Stimulated activated CD8-positive, alpha-beta memory T cell treated with anti-CD3 and anti-CD28 coated beads, Interleukin-12 subunit alpha, Interleukin-12 subunit beta, amount 100 ng/mL, for 24 hours (primary cell): ENCODE data around the gene CLDN18.

Source experiments
- DNase-seq: peaks from one replicate; pipeline ENCODE4 v3.0.0-alpha.2; 2020; ENCODE audit errors: extremely low read depth

The CLDN18 gene

DNA sequence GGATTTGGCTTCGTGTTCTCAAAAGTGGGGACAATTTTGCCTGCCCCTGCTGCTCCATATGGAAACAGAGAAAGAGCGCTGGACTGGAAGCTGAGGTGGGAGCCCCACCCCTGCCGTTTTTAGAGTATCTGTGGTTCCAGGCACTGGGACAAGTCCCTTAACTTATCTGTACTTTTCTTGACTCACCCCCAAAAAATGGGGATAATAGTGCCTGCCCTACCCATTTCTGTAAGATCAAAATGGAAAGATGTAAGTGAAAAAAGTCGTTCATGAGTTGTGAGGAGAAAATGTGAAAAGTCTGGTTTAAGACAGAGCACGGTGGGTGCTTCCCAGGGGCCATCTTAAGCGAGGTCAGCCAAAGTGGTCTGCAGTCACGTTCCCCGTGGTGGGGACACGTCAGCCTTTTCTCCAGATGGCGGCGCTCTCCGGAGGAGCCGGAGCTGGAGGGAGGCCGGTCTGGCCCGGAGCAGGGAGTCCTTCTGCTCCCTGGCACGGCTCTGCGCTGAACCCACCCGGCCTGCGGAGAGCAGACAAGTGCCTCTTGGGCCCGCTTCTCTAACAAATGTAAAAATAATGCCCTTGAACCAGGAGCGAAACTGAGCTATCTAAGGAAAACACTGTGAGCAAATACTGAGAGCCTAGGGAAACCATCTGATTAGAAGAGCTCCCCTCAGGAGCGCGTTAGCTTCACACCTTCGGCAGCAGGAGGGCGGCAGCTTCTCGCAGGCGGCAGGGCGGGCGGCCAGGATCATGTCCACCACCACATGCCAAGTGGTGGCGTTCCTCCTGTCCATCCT lies at the start of gene CLDN18:
TSS of gene CLDN18 (plus strand) at position 690 of the 797 bp plus-strand sequence. CDS start at position 751, 61 bp downstream.
- no peak for DNase-seq

DNA sequence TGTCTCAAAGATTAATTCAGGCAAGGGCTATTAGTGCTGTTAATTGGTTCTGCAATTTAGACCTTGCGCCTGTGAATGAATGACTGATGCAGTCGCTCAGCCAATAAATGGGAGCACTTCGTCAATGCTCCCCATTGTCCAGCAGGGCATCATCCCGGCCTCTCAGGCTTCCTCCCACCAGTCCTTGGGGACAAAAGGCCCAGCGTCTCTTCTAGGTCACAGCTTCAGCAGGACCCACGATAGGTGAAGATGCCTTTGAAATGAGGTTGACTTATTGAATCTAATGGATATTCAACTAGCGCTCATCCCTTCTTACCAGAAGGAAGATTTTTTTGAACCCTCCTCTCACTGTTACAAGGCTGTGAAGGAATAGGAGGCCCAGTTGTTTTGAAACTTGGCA lies 47.7 kb upstream of the CLDN18 start:
- DNase-seq = no peak

DNA sequence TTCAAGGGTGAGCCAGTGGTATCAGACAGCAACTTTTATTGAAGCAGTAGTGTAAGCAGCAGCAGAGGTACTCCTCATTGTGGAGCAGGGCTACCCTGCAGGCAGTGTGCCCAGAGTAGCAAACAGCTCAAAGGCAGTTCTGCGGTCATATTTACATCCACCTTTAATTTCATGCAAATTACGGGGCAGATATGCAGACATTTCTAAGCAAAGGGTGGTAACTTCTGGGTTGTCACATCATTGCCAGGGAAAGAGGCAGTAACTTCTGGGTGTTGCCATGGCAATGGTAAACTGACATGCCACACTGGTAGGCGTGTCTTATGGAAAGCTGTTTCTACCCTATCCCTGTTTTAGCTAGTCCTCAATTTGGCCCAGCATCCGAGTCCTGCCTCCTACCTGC lies 46.5 kb upstream of the CLDN18 start:
- no peak for DNase-seq

DNA sequence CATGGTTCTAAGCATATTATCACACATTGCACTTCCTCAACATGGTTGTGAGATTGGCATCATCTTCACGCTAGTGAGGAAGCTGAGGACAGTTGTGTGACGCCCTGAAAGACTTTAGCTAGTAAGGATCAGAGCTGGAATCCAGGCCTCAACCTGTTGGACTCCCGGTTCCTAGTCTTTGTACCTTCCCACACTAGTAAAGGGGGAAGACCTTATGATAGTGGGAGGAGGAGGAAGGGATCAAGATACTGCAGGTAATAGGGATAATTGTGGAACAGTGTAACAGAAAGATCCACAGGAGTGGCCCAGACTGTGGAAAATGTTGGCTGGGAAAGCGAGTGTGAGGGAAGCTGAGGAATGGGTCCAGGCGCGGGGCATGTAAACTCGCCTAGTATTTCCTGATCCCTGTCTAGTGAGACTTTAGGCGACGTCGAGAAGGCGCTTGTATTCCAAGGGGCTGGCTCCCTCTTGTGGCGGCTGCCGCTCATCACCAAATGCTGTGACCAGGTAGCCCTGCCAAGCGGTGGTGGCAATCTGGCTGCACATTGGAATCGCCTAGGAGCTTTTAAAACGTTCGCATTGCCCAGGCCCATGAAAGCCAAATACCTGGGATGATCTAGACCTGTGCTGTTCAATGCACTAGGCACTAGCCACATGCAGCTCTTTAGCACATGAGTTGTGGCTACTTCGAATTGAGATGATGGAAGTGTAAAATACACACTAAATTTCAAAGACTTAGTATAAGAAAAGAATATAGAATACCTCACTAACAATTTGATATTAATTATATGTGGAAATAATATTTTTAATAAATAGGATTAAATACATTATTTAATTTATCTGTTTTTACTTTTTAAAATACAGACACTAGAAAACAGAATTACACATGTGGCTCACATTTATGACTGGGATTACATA lies 38.8 kb upstream of the CLDN18 start:
- DNase-seq = peak; percentile 3

DNA sequence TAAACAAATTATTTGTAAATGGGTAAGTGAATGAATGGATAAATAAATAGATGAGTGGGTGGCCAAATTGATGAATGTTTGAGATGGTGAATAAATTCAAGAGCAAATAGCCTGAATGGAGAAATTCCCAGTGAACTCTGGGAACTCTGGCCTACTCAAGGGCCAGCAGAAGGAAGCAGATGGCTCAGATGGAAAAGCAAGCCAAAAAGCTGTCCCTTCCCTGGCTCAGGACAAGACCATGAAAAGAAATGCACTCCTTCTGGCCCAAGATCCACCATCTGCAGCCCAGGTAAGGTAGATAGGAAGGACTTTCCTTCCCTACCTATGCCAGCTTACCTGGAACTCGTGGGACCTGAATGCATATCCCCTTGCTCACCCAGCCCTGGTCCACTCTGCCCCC lies 37.6 kb upstream of the CLDN18 start:
- DNase-seq = no peak

DNA sequence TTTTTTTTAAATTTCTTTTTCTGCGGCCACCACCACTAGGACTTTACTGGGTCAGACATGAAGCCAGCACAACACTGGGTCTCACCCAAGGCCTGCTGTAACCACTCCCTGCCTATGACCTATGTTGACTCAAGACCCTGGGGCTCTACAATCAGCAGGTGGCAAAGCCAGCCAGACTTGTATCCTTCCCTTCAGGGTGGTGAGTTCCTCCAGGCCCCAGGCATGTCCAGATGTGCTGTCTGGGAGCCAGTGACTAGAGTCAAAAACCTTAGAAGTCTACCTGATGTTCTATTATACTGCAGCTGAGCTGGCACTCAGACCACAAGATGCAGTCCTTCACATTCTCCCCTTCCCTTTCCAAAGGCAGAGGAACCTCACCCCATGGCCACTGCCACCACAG lies 31.6 kb upstream of the CLDN18 start:
- no peak for DNase-seq

DNA sequence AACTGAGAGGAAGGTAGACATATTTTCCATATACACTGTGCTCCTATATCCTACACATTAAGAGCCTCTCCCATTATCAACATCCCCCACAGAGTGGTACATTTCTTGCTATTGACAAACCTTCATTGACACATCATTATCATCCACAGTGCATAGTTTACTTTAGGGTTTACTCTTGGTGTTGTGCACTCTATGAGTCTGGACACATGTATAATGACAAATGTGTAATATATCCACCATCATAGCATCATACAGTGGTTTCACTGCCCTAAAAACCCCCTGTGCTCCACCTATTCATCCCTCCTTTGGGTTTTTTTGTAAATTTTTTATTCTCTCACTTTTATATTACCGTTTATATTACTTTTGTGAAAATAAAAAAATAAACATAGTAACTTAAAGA lies 22.2 kb upstream of the CLDN18 start:
- no peak for DNase-seq

DNA sequence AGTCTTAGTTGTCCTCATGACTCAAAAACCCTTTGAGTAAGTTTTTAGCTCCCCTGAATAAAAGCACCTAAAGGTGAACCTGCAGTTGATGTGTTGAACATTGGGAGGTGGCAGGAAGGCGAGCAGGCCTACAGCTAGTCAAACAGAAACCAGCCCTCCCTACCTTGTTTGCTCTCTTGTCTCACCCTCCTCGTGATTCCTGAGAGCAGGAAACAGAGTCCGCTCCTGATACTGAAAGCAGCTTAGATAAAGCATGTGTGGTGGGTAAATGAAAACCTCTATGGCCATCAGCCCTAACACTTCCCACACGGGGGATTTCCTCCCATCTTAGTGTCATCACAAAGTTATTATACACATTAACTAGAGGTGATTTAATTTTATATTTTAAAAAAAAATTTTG lies 21.8 kb upstream of the CLDN18 start:
- DNase-seq = no peak

DNA sequence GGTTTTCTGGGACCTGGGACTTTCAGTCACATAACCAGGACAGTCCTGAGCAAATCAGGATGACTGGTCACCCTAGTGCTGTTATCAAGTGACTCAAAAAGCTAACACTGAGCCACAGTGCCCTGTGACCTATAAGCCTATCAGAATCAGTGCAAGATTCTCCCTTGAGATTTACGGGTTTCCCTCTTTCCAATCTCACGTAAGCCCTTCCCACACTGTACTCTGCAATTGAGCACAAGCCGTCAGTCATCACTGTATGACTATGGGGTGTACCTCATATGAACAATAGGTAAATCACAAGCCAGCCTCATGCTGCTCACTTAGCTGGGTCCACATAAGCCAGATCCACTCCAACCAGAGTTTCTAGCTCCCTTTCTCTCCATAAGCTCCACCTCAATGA lies 21.0 kb upstream of the CLDN18 start:
- DNase-seq = no peak

DNA sequence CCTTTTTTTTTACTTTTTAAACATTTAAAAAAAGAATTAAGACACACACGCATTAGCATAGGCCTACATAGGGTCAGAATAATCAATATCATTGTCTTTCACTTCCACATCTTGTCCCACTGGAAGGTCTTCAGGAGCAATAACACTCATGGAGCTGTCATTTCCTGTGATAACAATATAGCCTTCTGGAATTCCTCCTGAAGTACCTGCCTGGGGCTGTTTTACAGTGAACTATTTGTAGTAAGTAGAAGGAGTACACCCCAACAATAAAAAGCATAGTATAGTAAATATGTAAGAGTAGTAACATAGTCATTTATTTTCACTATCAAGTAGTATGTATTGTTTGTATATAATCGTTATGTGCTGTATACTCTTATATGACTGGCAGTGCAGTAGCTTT lies 19.5 kb upstream of the CLDN18 start:
- DNase-seq = no peak

DNA sequence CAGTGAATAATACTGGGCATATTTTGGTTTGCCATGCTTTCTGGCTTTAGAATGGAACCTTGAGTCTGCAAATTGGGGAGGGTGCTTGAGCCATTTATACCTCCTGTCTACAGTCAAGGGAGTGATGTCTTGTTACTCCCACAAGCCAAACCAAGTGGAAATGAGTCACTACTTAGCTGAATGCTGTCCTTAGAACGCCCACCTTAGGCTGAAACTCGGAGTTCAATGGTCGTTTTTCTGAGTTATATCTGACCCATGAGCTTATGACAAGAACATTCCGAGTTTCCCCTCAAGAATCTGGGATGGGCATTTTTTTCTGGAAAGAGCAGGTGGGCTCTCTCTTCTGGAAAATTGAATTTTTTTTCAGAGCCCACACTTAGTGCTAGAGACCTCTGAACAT lies 17.4 kb upstream of the CLDN18 start:
- DNase-seq = no peak

DNA sequence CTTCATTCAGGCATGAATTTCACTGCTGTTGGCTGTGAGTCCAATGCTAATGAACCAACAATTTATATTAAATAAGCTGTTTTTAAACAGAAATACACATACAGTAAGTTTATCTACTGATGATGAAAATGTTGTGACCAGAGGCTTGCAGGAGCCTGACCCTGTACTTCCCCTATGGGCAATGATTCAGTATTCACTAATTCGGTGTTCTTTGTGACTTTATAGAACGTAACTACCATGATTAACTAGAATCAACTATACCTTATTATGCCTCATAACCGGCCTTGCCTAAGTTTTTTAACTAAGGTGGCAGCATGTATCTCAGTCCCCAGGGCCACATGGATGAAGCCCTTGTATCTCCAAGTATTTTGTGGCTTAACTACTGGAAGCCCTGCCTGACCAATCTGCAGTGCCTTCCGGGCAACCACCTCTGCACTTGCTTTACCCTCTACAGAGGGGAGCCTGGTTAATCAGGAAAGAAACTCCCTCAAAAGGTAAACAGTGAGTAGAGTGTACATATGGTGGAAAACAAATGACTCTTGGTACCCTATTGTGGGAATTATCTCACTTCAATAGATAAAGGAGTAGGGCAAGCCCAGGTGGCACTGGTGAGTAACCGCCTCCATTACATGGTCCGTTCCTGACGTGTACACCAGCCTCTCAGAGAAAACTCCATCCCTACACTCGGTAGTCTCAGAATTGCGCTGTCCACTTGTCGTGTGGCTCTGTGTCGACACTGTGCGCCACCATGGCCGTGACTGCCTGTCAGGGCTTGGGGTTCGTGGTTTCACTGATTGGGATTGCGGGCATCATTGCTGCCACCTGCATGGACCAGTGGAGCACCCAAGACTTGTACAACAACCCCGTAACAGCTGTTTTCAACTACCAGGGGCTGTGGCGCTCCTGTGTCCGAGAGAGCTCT lies 11.6 kb upstream of the CLDN18 start:
- DNase-seq = no peak

DNA sequence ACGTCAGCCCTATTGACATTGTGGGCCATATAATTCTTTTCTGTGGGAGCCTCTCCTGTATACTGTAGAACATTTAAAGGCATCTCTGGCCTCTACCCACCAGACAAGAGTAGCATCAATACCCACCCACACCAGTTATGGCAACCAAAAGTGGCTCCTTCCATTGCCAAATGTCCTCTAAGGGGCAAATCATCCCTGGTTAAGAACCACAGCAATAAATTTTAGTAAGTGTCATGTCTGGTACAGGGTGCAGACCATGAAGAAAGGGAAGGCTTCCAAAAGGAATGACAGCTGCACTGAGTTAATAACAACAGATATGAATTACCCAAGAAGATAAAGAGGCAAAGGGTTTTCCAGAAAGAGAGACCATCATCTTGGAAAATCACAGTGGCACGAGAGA lies 6.9 kb upstream of the CLDN18 start:
- no peak for DNase-seq

DNA sequence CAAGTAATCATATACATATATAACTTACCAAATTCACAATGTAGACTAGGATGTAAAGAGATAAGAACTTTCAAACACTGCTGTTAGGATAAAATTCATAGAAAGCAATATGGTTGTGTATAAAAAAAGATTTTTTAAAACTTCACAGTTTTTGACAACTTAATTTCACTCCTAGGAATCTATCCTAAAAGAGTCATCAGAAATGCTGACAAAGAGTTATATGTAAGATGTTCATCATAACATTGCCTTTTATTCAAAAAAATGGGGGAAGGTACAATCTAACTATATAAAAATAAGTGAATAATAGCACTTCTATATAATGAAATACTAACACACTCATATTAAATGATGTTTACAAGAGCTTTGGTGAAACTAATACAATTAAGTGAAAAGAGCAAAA lies 4.3 kb upstream of the CLDN18 start:
- no peak for DNase-seq

DNA sequence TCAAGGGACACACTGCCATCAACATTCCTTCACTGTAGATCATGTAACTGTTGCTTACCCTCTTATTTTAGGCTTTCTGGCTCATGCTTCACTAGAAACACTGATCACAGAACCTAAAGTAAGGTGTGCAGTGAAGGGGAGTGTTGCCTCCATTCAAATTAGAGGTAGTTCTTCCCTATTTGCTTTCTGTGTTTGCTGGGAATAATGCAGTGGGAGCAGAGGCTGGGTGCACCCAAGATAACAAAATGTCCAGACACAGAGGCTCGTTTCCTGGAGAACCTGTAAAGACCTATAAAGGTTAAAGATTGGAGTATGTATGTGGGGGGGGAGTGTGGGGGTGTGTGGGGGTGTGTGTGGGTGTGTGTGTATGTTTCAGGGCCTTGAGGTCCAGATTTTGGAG lies 2.1 kb upstream of the CLDN18 start:
- DNase-seq = no peak

DNA sequence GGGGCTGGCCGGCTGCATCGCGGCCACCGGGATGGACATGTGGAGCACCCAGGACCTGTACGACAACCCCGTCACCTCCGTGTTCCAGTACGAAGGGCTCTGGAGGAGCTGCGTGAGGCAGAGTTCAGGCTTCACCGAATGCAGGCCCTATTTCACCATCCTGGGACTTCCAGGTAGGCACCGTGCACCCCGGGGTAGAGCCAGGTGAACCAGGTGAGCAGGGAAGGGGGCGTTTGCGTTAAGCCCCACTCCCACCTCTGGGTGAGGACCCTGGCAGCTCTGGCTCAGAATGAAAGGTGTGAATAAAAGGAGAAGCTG lies 267 bp downstream of the CLDN18 start:
- DNase-seq = no peak

DNA sequence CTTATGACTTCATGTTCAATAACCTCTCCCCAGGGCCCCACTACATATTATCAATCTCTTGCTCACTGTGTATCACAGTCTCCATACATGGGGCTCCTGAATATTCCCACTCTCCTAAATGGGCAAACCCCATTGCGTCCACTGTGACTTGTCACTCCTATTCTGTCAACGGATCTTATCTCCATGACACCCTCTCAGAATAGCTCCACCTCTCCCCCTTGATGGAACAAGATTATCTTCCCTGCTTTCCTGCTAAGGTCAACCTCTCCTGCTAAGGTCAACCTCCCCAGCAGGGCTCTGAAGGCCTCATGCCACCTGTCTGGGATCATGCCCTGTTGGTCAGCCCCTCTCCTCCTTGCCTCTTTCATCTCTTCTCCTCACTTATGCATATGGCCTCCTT lies 1.8 kb downstream of the CLDN18 start:
- no peak for DNase-seq

DNA sequence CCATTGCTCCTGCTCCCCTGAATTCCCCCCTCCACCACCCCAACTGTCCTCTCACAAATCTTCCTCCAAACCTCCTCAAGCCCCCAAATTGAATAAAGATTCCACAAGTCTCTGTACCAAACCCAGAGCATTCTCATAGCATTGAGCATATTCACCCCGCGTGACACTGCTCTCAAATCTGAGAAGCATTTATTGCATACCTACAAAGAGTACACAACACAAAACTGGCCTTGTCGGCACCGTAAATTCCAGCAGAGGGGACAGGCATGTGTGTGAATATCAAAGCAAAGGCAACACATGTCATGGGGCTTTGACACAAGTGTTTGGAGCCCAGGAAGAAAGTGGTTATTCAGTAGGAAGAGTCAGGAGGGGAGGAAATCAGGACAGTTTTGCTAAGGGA lies 2.6 kb downstream of the CLDN18 start:
- no peak for DNase-seq

DNA sequence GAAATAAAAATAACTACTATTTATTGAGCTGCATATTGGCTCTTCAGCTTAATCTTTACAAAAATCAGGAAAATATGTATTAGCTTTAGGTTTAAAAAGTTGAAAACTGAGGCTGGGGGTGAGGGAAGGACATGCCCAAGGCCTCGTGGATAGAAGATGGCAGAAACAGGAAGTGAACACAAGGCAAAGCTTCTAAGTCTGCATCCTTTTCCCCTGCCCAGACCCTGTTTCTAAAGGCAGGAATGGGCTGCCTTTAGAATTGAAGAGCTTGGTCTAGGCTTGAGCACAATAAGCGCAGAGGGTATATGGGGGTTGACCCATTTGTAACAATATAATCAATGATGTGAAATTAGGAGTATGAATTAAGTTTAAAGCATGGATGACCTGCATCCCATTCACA lies 6.1 kb downstream of the CLDN18 start:
- no peak for DNase-seq

DNA sequence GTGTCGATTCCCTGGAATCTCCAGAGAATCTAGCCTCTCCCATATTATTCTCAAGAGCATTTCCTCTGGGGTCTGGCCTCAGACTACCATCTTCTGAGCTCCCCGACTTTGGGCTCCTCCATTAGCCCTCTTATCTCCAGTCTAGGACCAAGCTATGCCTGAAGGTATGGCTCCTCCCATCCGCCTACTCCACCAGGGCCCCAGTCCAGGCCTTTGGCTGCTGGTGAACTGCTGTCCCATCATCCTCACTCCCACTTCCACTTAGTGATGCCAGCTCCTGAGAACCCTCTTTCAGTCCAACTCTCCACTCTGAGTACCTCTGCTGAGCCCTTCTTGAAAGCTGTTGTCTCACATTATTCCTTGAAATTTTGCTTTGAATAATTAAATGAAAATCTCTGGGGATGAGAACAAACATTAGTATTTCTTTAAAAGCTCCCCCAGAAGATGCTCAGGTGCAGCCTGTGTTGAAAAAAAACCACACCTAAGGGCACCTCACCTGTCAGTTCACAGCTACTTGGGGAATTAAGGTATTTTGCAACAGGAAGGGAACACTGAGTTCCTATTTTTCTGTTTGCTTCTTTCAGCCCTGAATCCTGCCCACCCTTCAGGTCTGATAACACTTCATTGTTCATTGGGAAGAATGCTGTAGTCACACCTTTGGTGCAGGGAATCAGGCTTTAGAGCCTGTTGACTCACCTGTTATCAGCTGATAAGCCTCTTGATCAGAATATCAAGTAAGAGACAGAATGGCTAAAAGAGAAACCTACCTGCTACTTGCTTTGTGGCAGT lies 9.5 kb downstream of the CLDN18 start:
- DNase-seq = no peak

DNA sequence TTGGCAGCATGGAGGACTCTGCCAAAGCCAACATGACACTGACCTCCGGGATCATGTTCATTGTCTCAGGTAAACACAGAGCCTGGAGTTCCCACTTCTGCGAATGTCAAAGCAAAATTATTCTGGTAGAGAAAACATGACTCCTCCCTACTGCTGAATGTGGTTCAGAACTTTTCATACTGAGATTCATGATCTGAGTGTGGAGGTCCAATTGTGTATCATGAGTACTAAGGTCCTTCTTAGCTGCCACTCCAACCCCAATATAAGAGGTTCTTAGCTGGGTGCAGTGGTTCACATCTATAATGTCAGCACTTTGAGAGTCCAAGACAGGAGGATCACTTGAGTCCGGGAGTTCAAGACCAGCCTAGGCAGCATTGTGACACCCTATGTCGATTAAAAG lies 13.8 kb downstream of the CLDN18 start:
- no peak for DNase-seq
